GM10266 (cell line): ENCODE measurements around the gene AGO4.

ENCODE experiments used
- DNase-seq: peaks from one replicate; pipeline ENCODE4 v3.0.0; 2012; ENCODE audit errors: extremely low spot score
- CTCF ChIP-seq: IDR thresholded peaks from 2 replicates; pipeline ENCODE4 v1.5.1; 2012; ENCODE audit warnings: mild to moderate bottlenecking, low read depth; ENCODE audit not compliant: control insufficient read depth, insufficient read depth; ENCODE audit errors: missing control alignments

The AGO4 gene

GRCh38 chr1:35845766-35846165 lies 38.0 kb downstream of the AGO4 start:
- no peak for DNase-seq
- no peak for TF ChIP-seq CTCF

DNA sequence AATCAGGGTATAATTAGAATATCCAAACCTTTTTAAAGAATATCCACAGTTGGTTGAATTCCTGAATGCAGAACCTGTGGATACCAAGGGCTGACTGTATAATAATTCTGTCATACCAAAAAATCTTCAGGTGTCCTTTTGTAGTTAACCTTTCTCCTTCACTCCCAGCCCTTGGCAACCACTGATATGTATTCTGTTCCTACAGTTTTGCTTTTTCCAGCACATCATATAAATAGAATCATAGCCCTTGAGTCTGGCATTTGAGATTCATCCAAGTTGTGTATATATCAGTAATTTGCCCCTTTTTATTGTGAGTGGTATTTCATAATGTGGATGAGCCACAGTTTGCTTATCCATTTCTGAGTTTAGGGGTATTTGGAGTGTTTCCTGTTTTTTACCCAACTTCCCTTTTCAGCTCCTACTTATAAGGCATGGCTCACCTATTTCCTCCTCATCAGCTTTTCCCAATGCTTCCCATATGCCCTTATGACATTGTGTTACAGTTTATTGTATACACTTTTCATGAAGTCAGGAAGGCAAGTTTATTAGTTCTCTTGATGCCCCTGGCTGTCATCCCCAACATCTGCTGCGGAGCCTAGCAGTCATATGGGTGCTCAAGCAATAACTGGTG lies 40.2 kb downstream of the AGO4 start:
- DNase-seq = no peak
- no peak for TF ChIP-seq CTCF

GRCh38 chr1:35850051-35850450 lies 42.2 kb downstream of the AGO4 start:
- no peak for TF ChIP-seq CTCF
- no peak for DNase-seq

DNA sequence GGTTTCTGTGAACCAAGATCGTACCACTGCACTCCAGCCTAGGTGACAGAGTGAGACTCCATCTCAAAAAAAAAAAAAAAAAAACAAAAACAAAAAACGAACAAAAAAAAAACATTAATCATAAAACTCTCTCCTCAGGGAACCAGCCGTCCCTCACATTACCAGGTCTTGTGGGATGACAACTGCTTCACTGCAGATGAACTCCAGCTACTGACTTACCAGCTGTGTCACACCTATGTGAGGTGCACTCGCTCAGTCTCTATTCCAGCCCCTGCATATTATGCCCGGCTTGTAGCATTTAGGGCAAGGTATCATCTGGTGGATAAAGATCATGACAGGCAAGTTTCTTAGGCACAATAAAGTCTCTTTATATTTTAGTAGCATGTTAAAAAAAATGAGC lies 42.9 kb downstream of the AGO4 start:
- no peak for TF ChIP-seq CTCF
- DNase-seq = no peak

DNA sequence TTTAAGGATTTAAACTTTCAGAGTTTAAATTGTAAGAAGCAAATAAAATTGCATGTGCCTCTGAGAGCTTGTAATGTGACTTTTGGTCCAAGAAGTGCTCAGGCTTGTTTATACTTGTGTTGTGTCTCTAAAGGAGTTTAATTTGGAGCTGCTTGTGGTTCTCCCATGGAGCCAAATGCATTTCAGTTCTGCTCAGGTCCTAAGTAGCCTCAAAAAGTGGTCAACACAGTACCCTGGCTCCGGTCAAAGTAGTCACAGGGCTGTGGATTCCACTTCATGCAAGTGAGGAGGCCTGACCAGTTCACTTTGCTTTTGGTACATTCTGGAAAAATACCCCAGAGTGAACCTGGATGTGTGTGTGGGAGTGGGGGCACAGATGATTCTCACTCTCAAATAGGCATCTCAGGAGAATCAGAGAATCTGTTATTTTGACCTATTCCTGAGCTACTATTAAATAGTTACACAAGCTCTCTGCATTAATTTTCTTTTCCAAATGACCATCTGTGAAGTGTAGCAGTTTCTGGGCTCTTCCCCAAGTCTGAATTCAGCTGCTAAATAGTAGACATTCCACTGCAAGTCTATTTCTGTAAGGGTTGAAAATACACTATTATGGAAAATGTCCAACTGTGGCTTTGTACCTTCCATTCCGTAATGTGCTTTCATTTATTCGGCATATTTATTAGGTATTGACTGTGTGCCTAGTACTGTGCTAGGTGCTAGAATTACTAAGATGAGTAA lies 43.5 kb downstream of the AGO4 start:
- no peak for TF ChIP-seq CTCF
- DNase-seq = no peak

GRCh38 chr1:35852241-35852640 lies 44.4 kb downstream of the AGO4 start:
- DNase-seq = no peak
- no peak for TF ChIP-seq CTCF

GRCh38 chr1:35854989-35855700 lies 47.3 kb downstream of the AGO4 start:
- peak; percentile 16 for TF ChIP-seq CTCF
- no peak for DNase-seq
